ENCODE data around the gene OAS2. TPM values are rescaled to one million over a fixed set of nuclear protein-coding genes. Genes with fewer than 3 reads are reported as not detected.

The OAS2 gene
- total and polyA plus RNA-seq, 2 of the 8 experiments (the other 6 are each of a cell fraction or from before 2014, with no cell fraction given) = 0.06 TPM; not detected in 1

DNA sequence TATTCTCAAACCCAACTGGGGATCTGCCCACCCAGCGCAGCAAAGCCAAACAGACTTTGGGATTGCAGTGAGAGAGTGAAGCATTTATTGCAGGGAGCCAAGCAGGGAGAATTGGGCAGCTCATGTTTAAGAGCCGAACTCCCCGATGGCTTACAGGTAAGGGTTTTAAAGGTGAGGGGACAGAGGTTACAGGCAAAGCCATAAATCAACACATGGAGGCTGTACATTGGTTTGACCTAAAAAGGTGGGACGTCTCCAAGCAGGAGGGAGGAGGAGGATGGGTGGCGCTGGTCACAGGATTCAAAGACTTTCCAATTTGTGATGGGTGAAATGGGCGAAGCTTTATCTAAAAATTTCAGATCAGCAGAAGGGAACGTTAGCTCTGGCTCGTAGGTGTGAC lies 18.2 kb downstream of the OAS2 start:
- 0 out of 4 replicates have a peak, but pooled peaks cover 0 to 3% of the 10 kb centered on the region in 2 experiments for H3K9me3 ChIP-seq (ENCODE audit: insufficient read depth in 2 of 2, low read depth in 1 of 2, low read length in 1 of 2)
- no peaks in the 10 kb centered on the region for H3K79me1 ChIP-seq (ENCODE audit: low read depth, low read length)
- no peak overlapping the region for H2BK12ac ChIP-seq (ENCODE audit: low read depth, low read length)
- TF ChIP-seq ZNF274 (IDR thresholded peaks at IDR 0.05; ENCODE audit: borderline replicate concordance, extremely low read depth, low read length) = no peak
- no peak for TF ChIP-seq RNF2 (IDR thresholded peaks at IDR 0.05; ENCODE audit: borderline replicate concordance, low read depth, low read length, missing control alignments, poor library complexity, severe bottlenecking)
- TF ChIP-seq EP300 (IDR thresholded peaks at IDR 0.05; ENCODE audit: borderline replicate concordance in 1 of 2, low read depth in 2 of 2, low read length in 2 of 2) = no peak
- TF ChIP-seq, protein P1, sequence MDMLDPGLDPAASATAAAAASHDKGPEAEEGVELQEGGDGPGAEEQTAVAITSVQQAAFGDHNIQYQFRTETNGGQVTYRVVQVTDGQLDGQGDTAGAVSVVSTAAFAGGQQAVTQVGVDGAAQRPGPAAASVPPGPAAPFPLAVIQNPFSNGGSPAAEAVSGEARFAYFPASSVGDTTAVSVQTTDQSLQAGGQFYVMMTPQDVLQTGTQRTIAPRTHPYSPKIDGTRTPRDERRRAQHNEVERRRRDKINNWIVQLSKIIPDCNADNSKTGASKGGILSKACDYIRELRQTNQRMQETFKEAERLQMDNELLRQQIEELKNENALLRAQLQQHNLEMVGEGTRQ (IDR thresholded peaks at IDR 0.05; ENCODE audit: low read length) = no peak
- no peak for TF ChIP-seq JUN (IDR thresholded peaks at IDR 0.05; ENCODE audit: low read depth, low read length)
- no peak for TF ChIP-seq ATF3 (IDR thresholded peaks at IDR 0.05; ENCODE audit: insufficient read depth, low read depth, low read length)
- no peak for TF ChIP-seq E2F6 (IDR thresholded peaks at IDR 0.05)
- TF ChIP-seq BACH1 (IDR thresholded peaks at IDR 0.05; ENCODE audit: low read length) = no peak
- no peak for TF ChIP-seq PHF8 (conservative IDR thresholded peaks at IDR 0.05; ENCODE audit: low read depth, low read length)
- no peak for TF ChIP-seq TAF1 (IDR thresholded peaks at IDR 0.05; ENCODE audit: low read depth, low read length)

More for the DNA sequence above, 18.2 kb downstream of the OAS2 start:
- H3K23me2 ChIP-seq (ENCODE audit: low read depth, low read length) = peaks cover 3% of the 10 kb centered on the region; the same call in 1 of the 2 replicates
- peaks cover 0 to 3% of the 10 kb centered on the region in 2 experiments for H4K20me1 ChIP-seq (replicated peaks in 1 of 2; ENCODE audit: control insufficient read depth in 1 of 2, insufficient read depth in 2 of 2, low read length in 2 of 2)
- H3K4ac ChIP-seq (replicated peaks; ENCODE audit: insufficient read length, low read depth, low read length) = no peak overlapping the region
- no peak overlapping the region for H3K18ac ChIP-seq (ENCODE audit: extremely low read depth, low read length)
- no peak overlapping the region for H3K27ac ChIP-seq (ENCODE audit: low read depth, low read length)
- H3K14ac ChIP-seq (ENCODE audit: insufficient read length) = no peak overlapping the region
- H3K23ac ChIP-seq (ENCODE audit: insufficient read length) = no peak overlapping the region
- no peaks in the 10 kb centered on the region for H3K27me3 ChIP-seq (replicated peaks in 1 of 4; ENCODE audit: control insufficient read depth in 3 of 4, extremely low read depth in 1 of 4, insufficient read depth in 3 of 4, low read length in 3 of 4)
- no peak overlapping the region for H2AFZ ChIP-seq (ENCODE audit: low read length)
- H3K4me1 ChIP-seq (replicated peaks in 1 of 4; ENCODE audit: control insufficient read depth in 3 of 4, insufficient read depth in 4 of 4, low read length in 3 of 4) = peaks cover 0 to 2% (median 0%) of the 10 kb centered on the region in 4 experiments; a peak in 1 of 7 replicates
- no peaks in the 10 kb centered on the region for H3K79me2 ChIP-seq (ENCODE audit: control insufficient read depth in 1 of 2, insufficient read depth in 2 of 2, low read length in 2 of 2)
- H3K9ac ChIP-seq (replicated peaks in 1 of 4; ENCODE audit: extremely low read depth in 1 of 4, low read depth in 3 of 4, low read length in 3 of 4) = no peak overlapping the region; a peak in 1 of 7 replicates
- no peak overlapping the region for H4K8ac ChIP-seq (ENCODE audit: extremely low read depth, insufficient read depth, low read length)
- H3K4me3 ChIP-seq (ENCODE audit: extremely low read depth in 1 of 4, insufficient read depth in 2 of 4, low read depth in 3 of 4, low read length in 4 of 4) = no peak overlapping the region
- no peak overlapping the region for H2BK120ac ChIP-seq (replicated peaks; ENCODE audit: low read depth, low read length)
- FAIRE-seq = no peak
- no peak overlapping the region for H2AK5ac ChIP-seq (ENCODE audit: low read depth, low read length)
- no peak overlapping the region for H2BK5ac ChIP-seq (ENCODE audit: low read depth, low read length)
- H4K91ac ChIP-seq (replicated peaks; ENCODE audit: insufficient read length, low read length) = no peak overlapping the region
- no peak overlapping the region for H4K5ac ChIP-seq (ENCODE audit: insufficient read length, low read depth, low read length)
- no peak overlapping the region for H3K4me2 ChIP-seq (ENCODE audit: insufficient read depth in 1 of 2, low read depth in 2 of 2, low read length in 2 of 2)
- no peak for DNase-seq (ENCODE audit: low read depth in 1 of 2, low spot score in 2 of 2)
- no peak overlapping the region for H3K56ac ChIP-seq (replicated peaks; ENCODE audit: insufficient read length, low read depth, low read length)
- H2BK20ac ChIP-seq (ENCODE audit: low read length) = no peak overlapping the region
- no peaks in the 10 kb centered on the region for H3K36me3 ChIP-seq (ENCODE audit: control insufficient read depth in 2 of 4, insufficient read depth in 4 of 4, low read length in 3 of 4)
- ChIA-PET CTCF (ENCODE audit: partially characterized antibody) (interaction anchor here (2.2 to 15.8 kb wide), 4 partner anchors 11 to 103 kb away, joined by 5 to 202 read pairs (median 40); no protein-coding TSS in a partner anchor), POLR2A (ENCODE audit: partially characterized antibody) (interaction anchor here (0.8 kb wide), 1 partner anchor 101 kb away, joined by 3 read pairs; no protein-coding TSS in a partner anchor)
- WGBS, 2 experiments (ENCODE audit: extremely low coverage in 1 of 2, insufficient coverage in 1 of 2, insufficient read length in 1 of 2, insufficient replicate concordance in 2 of 2, low coverage in 1 of 2, low lambda C conversion rate in 2 of 2, missing lambda C conversion rate in 1 of 2) = 91% methylated on average over 8 of the region's 8 CpGs; no CpG with 5 or more reads in 1 of the 2 experiments
- no peak overlapping the region for H2BK15ac ChIP-seq (ENCODE audit: low read length)
